PC-3 (cell line): ENCODE measurements around the gene FARP1. TPM values are rescaled to one million over a fixed set of nuclear protein-coding genes. Genes with fewer than 3 reads are reported as not detected.

Experiments
- ATAC-seq: fragments of 200-7000 bp; cut with Tn5 transposase; 2 replicates; pipeline ENCODE4 v1.9.1; 2020; ENCODE audit warnings: mild to moderate bottlenecking, moderate library complexity
- BruUV-seq: library from RNA; stranded (reverse); fragments of 400-500 nt; replicated peaks from 2 replicates; lab custom pipeline; 2021; lab: Mats Ljungman, UMichigan
- CTCF ChIA-PET: fragments of 300-600 bp; sonication (Branson Sonifier 250); formaldehyde crosslinking; loops from one replicate; lab custom pipeline; 2022; ENCODE audit warnings: antibody characterized with exemption; lab: Charles Lee
- POLR2A ChIA-PET: fragments of 300-600 bp; sonication (Branson Sonifier 250); formaldehyde crosslinking; loops from one replicate; lab custom pipeline; 2022; ENCODE audit warnings: antibody characterized with exemption; ENCODE audit not compliant: unreplicated experiment; lab: Charles Lee
- DNase-seq: peaks from one replicate; pipeline ENCODE4 v3.0.0-alpha.2; 2015
- H2AFZ ChIP-seq: fragments of 300-600 bp; sonication (generic); 2 replicates; pipeline ENCODE4 v1.6.0; 2016; ENCODE audit warnings: antibody characterized with exemption, low read length
- H3F3A ChIP-seq: fragments of 300-600 bp; sonication (generic); one replicate; pipeline ENCODE4 v1.6.0; 2017; ENCODE audit warnings: antibody characterized with exemption, low read length, control low read depth, mild to moderate bottlenecking; ENCODE audit not compliant: unreplicated experiment
- H3K27ac ChIP-seq: fragments of 300-600 bp; sonication (generic); 2 replicates; pipeline ENCODE4 v1.5.1; 2016; ENCODE audit warnings: mild to moderate bottlenecking, low read length
- H3K27me3 ChIP-seq: fragments of 300-600 bp; sonication (generic); 2 replicates; pipeline ENCODE4 v1.6.1; 2016; ENCODE audit warnings: low read length, mixed read lengths
- H3K36me3 ChIP-seq: fragments of 300-600 bp; sonication (generic); 2 replicates; pipeline ENCODE4 v1.6.1; 2016; ENCODE audit warnings: low read depth, mixed run types, low read length, mixed read lengths
- H3K4me1 ChIP-seq: fragments of 300-600 bp; sonication (generic); 2 replicates; pipeline ENCODE4 v1.5.1; 2016; ENCODE audit warnings: low read length; ENCODE audit not compliant: insufficient read depth
- H3K4me2 ChIP-seq: fragments of 300-600 bp; sonication (generic); 2 replicates; pipeline ENCODE4 v1.6.0; 2016; ENCODE audit warnings: low read length
- H3K4me3 ChIP-seq: fragments of 300-600 bp; sonication (generic); 2 replicates; pipeline ENCODE4 v1.5.1; 2016; ENCODE audit warnings: mild to moderate bottlenecking, low read length, mixed read lengths
- H3K79me2 ChIP-seq: fragments of 300-600 bp; sonication (generic); 2 replicates; pipeline ENCODE4 v1.6.1; 2017; ENCODE audit warnings: low read length, mixed read lengths
- H3K9ac ChIP-seq: fragments of 300-600 bp; sonication (generic); 2 replicates; pipeline ENCODE4 v1.6.0; 2016; ENCODE audit warnings: mild to moderate bottlenecking, low read length
- H3K9me2 ChIP-seq: fragments of 300-600 bp; sonication (generic); replicated peaks from 2 replicates; pipeline ENCODE4 v1.6.1; 2016; ENCODE audit warnings: mixed run types, low read length, mixed read lengths
- H3K9me3 ChIP-seq: fragments of 300-600 bp; sonication (generic); 2 replicates; pipeline ENCODE4 v1.6.1; 2016; ENCODE audit warnings: low read length, mixed read lengths
- H4K20me1 ChIP-seq: fragments of 300-600 bp; sonication (generic); 2 replicates; pipeline ENCODE4 v1.6.1; 2016; ENCODE audit warnings: low read length, mixed read lengths
- EZH2 ChIP-seq: fragments of 300-600 bp; sonication (generic); IDR thresholded peaks from one replicate; pipeline ENCODE4 v1.6.1; 2017; ENCODE audit warnings: antibody characterized with exemption, mild to moderate bottlenecking, low read length; ENCODE audit not compliant: unreplicated experiment
- EZH2phosphoT487 ChIP-seq: fragments of 300-600 bp; sonication (generic); IDR thresholded peaks from 2 replicates; pipeline ENCODE4 v1.6.1; 2018; ENCODE audit warnings: mild to moderate bottlenecking, antibody characterized with exemption, low read length, borderline replicate concordance
- intact Hi-C: fragments of 100-400 bp; cut with micrococcal nuclease; formaldehyde crosslinking; loops from 2 replicates; pipeline ENCODE4 v1.9.0; 2023
- total RNA-seq: library from RNA; depleted of rRNA; stranded (reverse); fragments of >200 nt; gene quantifications from 2 replicates; pipeline ENCODE4 v1.2.3, GENCODE V29; 2014
- TF ChIP-seq, protein P1 (sequence below): fragments of 300-600 bp; sonication (generic); conservative IDR thresholded peaks from 2 replicates; pipeline ENCODE4 v1.5.1; 2017; ENCODE audit warnings: antibody characterized with exemption, low read depth, mild to moderate bottlenecking, low read length

Gene FARP1
- total RNA-seq, 1 experiment from 2014 or later, result 18.2 TPM

- DNase-seq (no peak), ATAC-seq (no peak)
- no peak overlapping the region for H3K4me2 ChIP-seq
- no peaks in the 10 kb centered on the region for H3K9me3 ChIP-seq
- H3K4me3 ChIP-seq, result no peak overlapping the region
- TF ChIP-seq EZH2 (no peak), EZH2phosphoT487 (no peak)
- TF ChIP-seq, protein P1, sequence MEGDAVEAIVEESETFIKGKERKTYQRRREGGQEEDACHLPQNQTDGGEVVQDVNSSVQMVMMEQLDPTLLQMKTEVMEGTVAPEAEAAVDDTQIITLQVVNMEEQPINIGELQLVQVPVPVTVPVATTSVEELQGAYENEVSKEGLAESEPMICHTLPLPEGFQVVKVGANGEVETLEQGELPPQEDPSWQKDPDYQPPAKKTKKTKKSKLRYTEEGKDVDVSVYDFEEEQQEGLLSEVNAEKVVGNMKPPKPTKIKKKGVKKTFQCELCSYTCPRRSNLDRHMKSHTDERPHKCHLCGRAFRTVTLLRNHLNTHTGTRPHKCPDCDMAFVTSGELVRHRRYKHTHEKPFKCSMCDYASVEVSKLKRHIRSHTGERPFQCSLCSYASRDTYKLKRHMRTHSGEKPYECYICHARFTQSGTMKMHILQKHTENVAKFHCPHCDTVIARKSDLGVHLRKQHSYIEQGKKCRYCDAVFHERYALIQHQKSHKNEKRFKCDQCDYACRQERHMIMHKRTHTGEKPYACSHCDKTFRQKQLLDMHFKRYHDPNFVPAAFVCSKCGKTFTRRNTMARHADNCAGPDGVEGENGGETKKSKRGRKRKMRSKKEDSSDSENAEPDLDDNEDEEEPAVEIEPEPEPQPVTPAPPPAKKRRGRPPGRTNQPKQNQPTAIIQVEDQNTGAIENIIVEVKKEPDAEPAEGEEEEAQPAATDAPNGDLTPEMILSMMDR, result no peak
- H2AFZ ChIP-seq, result no peak overlapping the region
- H3K27ac ChIP-seq, result no peak overlapping the region
- H3K9ac ChIP-seq, result no peak overlapping the region
- ChIA-PET POLR2A (no interaction called here), CTCF (no interaction called here)
- no peaks in the 10 kb centered on the region for H3K9me2 ChIP-seq
- H3F3A ChIP-seq, result no peaks in the 10 kb centered on the region
- H3K36me3 ChIP-seq, result no peaks in the 10 kb centered on the region
- no peaks in the 10 kb centered on the region for H4K20me1 ChIP-seq
- H3K79me2 ChIP-seq, result no peaks in the 10 kb centered on the region
- H3K27me3 ChIP-seq, result no peaks in the 10 kb centered on the region
- H3K4me1 ChIP-seq, result no peaks in the 10 kb centered on the region
- intact Hi-C loops, result no loop called here
- BruUV-seq, result no TSS peak
Measured at GRCh38 chr13:98284679-98285078, 141.8 kb downstream of the FARP1 start.

DNA sequence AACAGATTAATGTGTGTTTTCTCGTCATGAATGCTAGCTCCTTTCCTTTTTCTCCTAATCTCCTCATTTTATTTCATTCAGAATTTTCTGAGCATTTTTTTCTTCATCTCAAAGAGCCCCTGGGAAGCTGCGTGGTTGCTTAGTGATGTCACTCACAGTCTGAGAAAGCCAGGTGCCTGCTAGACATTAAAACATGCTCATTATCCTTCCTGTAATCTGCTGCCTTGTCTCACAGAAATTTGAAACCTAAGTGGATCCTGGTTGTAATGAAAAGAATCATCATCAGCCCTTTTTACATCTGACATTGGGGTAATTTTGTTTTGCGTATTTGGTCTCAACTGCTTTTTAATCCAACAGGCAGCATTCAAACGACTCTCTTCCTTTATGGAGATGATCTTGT, 142.4 kb downstream of the FARP1 start:
- H3K9ac ChIP-seq, result no peak overlapping the region
- H3K9me3 ChIP-seq, result no peaks in the 10 kb centered on the region
- no peaks in the 10 kb centered on the region for H3K4me1 ChIP-seq
- TF ChIP-seq, protein P1, result no peak
- TF ChIP-seq EZH2 (no peak), EZH2phosphoT487 (no peak)
- no peak overlapping the region for H3K4me3 ChIP-seq
- no peak overlapping the region for H3K27ac ChIP-seq
- intact Hi-C loops, result no loop called here
- no peaks in the 10 kb centered on the region for H3K79me2 ChIP-seq
- no peak overlapping the region for H2AFZ ChIP-seq
- CTCF ChIA-PET, result no interaction called here
- no peak overlapping the region for H3K4me2 ChIP-seq
- H4K20me1 ChIP-seq, result no peaks in the 10 kb centered on the region
- BruUV-seq, result no TSS peak
- ATAC-seq, result no peak
- POLR2A ChIA-PET, result no interaction called here
- DNase-seq, result no peak
- no peaks in the 10 kb centered on the region for H3K36me3 ChIP-seq
- no peaks in the 10 kb centered on the region for H3F3A ChIP-seq
- no peaks in the 10 kb centered on the region for H3K27me3 ChIP-seq
- H3K9me2 ChIP-seq, result no peaks in the 10 kb centered on the region

DNA sequence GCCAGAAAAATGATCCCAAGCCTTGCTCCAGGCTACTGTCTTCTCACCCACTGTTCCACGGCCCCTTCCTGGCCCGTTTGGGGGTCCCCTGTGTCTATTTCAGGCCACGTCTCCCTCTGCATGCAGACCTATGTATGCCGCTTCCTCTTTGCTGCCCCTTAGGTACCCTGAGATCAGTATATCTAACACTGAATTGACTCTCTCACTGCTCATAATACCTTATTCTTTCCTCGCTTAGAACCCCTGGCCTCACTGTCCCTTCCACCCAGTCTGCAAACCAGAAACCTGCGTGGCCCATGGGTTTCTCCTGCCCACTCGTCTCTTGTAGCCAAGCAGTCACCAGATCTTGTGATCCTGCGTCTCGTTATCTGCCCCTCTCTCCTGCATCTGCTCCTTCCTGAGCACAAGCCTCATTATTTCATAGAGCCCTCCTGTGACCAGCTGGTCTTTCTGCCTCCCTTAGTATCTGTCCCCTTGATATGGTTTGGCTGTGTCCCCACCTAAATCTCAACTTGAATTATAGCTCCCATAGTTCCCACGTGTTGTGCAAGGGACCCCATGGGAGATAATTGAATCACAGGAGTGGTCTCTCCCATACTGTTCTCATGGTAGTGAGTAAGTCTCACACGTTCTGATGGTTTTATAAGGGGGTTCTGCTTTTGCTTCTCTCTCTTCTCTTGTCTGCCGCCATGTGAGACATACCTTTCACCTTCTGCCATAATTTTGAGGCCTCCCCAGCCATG, 143.1 kb downstream of the FARP1 start:
- no peak overlapping the region for H3K4me2 ChIP-seq
- ATAC-seq, result no peak

More for the DNA sequence above, 143.1 kb downstream of the FARP1 start:
- no peaks in the 10 kb centered on the region for H3K9me3 ChIP-seq
- H3K9me2 ChIP-seq, result no peaks in the 10 kb centered on the region
- TF ChIP-seq EZH2, result no peak
- no peak for TF ChIP-seq EZH2phosphoT487
- TF ChIP-seq, protein P1, result no peak
- no peak overlapping the region for H3K27ac ChIP-seq
- H3F3A ChIP-seq, result no peaks in the 10 kb centered on the region
- POLR2A ChIA-PET, result no interaction called here
- DNase-seq, result no peak
- intact Hi-C loops, result no loop called here
- no peaks in the 10 kb centered on the region for H3K36me3 ChIP-seq
- H3K4me1 ChIP-seq, result no peaks in the 10 kb centered on the region
- no peaks in the 10 kb centered on the region for H3K79me2 ChIP-seq
- BruUV-seq, result no TSS peak
- H4K20me1 ChIP-seq, result no peaks in the 10 kb centered on the region
- H3K9ac ChIP-seq, result no peak overlapping the region
- no peaks in the 10 kb centered on the region for H3K27me3 ChIP-seq
- CTCF ChIA-PET, result no interaction called here
- no peak overlapping the region for H3K4me3 ChIP-seq
- no peak overlapping the region for H2AFZ ChIP-seq
